H9 (cell line): ENCODE data around the gene ASL. TPM values are rescaled to one million over a fixed set of nuclear protein-coding genes. Genes with fewer than 3 reads are reported as not detected.

Experiments used
- DNase-seq: peaks from one replicate; pipeline ENCODE4 v3.0.0-alpha.2; 2017
- H2AFZ ChIP-seq: one replicate; pipeline ENCODE4 v1.6.1; 2013; ENCODE audit warnings: mild to moderate bottlenecking, low read length, control low read depth, moderate library complexity
- H2AK5ac ChIP-seq: 2 replicates; pipeline ENCODE4 v1.6.1; 2013; ENCODE audit warnings: low read length, control low read depth, mixed read lengths; ENCODE audit not compliant: insufficient read length
- H2BK120ac ChIP-seq: one replicate; pipeline ENCODE4 v1.6.1; 2013; ENCODE audit warnings: low read depth, mild to moderate bottlenecking, low read length, control low read depth, inconsistent platforms; ENCODE audit not compliant: poor library complexity, severe bottlenecking
- H2BK12ac ChIP-seq: 2 replicates; pipeline ENCODE4 v1.6.1; 2013; ENCODE audit warnings: low read length, control low read depth, mixed read lengths, low read depth; ENCODE audit not compliant: insufficient read length
- H2BK15ac ChIP-seq: 2 replicates; pipeline ENCODE4 v1.6.1; 2013; ENCODE audit warnings: low read depth, low read length, control low read depth
- H2BK20ac ChIP-seq: one replicate; pipeline ENCODE4 v1.6.1; 2013; ENCODE audit warnings: low read depth, mild to moderate bottlenecking, low read length, control low read depth, inconsistent platforms; ENCODE audit not compliant: poor library complexity, severe bottlenecking
- H2BK5ac ChIP-seq: 2 replicates; pipeline ENCODE4 v1.6.1; 2013; ENCODE audit warnings: low read length, control low read depth, mixed read lengths; ENCODE audit not compliant: insufficient read length
- H3K14ac ChIP-seq: 2 replicates; pipeline ENCODE4 v1.6.1; 2013; ENCODE audit warnings: low read length, control low read depth; ENCODE audit not compliant: insufficient read depth
- H3K18ac ChIP-seq: 2 replicates; pipeline ENCODE4 v1.6.1; 2013; ENCODE audit warnings: low read depth, mild to moderate bottlenecking, mixed read lengths, low read length, control low read depth; ENCODE audit not compliant: insufficient read length
- H3K23ac ChIP-seq: 2 replicates; pipeline ENCODE4 v1.6.1; 2013; ENCODE audit warnings: low read length, control low read depth, mixed read lengths, low read depth; ENCODE audit not compliant: insufficient read length
- H3K23me2 ChIP-seq: 2 replicates; pipeline ENCODE4 v1.6.1; 2013; ENCODE audit warnings: low read depth, mild to moderate bottlenecking, mixed read lengths, low read length, control low read depth; ENCODE audit not compliant: insufficient read length, poor library complexity, severe bottlenecking
- H3K27ac ChIP-seq: 2 replicates; pipeline ENCODE4 v1.5.1; 2013; ENCODE audit warnings: low read length, control low read depth, mixed read lengths, low read depth; ENCODE audit not compliant: insufficient read length
- H3K27me3 ChIP-seq: 2 replicates; pipeline ENCODE4 v1.6.1; 2013; ENCODE audit warnings: low read length, control low read depth, inconsistent platforms; ENCODE audit not compliant: insufficient read depth
- H3K4ac ChIP-seq: 2 replicates; pipeline ENCODE4 v1.6.1; 2013; ENCODE audit warnings: low read depth, mild to moderate bottlenecking, control low read depth, inconsistent platforms, low read length, moderate library complexity
- H3K4me1 ChIP-seq: 2 replicates; pipeline ENCODE4 v1.6.1; 2013; ENCODE audit warnings: low read length, control low read depth, inconsistent platforms; ENCODE audit not compliant: insufficient read depth
- H3K4me2 ChIP-seq: 2 replicates; pipeline ENCODE4 v1.6.1; 2013; ENCODE audit warnings: low read length, control low read depth, mixed read lengths; ENCODE audit not compliant: insufficient read length, insufficient read depth
- H3K56ac ChIP-seq: 2 replicates; pipeline ENCODE4 v1.6.1; 2013; ENCODE audit warnings: low read depth, mild to moderate bottlenecking, mixed read lengths, low read length, control low read depth; ENCODE audit not compliant: insufficient read length
- H3K79me1 ChIP-seq: 2 replicates; pipeline ENCODE4 v1.6.1; 2013; ENCODE audit warnings: low read depth, mild to moderate bottlenecking, moderate library complexity, low read length, control low read depth, inconsistent platforms; ENCODE audit not compliant: insufficient read depth, poor library complexity, severe bottlenecking
- H3K79me2 ChIP-seq: 2 replicates; pipeline ENCODE4 v1.6.1; 2013; ENCODE audit warnings: low read length, control low read depth, inconsistent platforms; ENCODE audit not compliant: insufficient read depth
- H3K9ac ChIP-seq: 2 replicates; pipeline ENCODE4 v1.6.1; 2013; ENCODE audit warnings: low read length, control low read depth, mixed read lengths; ENCODE audit not compliant: insufficient read length; ENCODE audit errors: extremely low read depth
- H3K9me3 ChIP-seq: one replicate; pipeline ENCODE4 v1.6.1; 2013; ENCODE audit warnings: low read depth, low read length, inconsistent platforms; ENCODE audit not compliant: control insufficient read depth
- H3T11ph ChIP-seq: one replicate; pipeline ENCODE4 v1.6.1; 2013; ENCODE audit warnings: mild to moderate bottlenecking, low read length, control low read depth, inconsistent platforms
- H4K20me1 ChIP-seq: one replicate; pipeline ENCODE4 v1.6.1; 2013; ENCODE audit not compliant: control insufficient read depth, insufficient read length, insufficient read depth
- H4K5ac ChIP-seq: 2 replicates; pipeline ENCODE4 v1.6.1; 2013; ENCODE audit warnings: low read depth, mild to moderate bottlenecking, mixed read lengths, low read length, control low read depth; ENCODE audit not compliant: insufficient read length
- H4K8ac ChIP-seq: replicated peaks from 2 replicates; pipeline ENCODE4 v1.6.1; 2013; ENCODE audit warnings: low read length, control low read depth, mixed read lengths, low read depth; ENCODE audit not compliant: insufficient read length
- H4K91ac ChIP-seq: 2 replicates; pipeline ENCODE4 v1.6.1; 2013; ENCODE audit warnings: low read depth, mild to moderate bottlenecking, moderate library complexity, mixed read lengths, low read length, control low read depth; ENCODE audit not compliant: insufficient read length
- H3K27ac Mint-ChIP-seq, 3 experiments: 2 replicates in 2 of 3; 3 replicates in 1 of 3; pipeline ENCODE4 v1.8.0; 2020 to 2021; ENCODE audit warnings: mixed read lengths in 3 of 3, mild to moderate bottlenecking in 1 of 3, moderate library complexity in 1 of 3
- H3K27me3 Mint-ChIP-seq: 2 replicates; pipeline ENCODE4 v1.8.0; 2021; ENCODE audit warnings: low read depth, mild to moderate bottlenecking, moderate library complexity, mixed read lengths
- H3K36me3 Mint-ChIP-seq, 3 experiments: 2 replicates in 2 of 3; 3 replicates in 1 of 3; pipeline ENCODE4 v1.8.0; 2020 to 2021; ENCODE audit warnings: low read depth in 3 of 3, mixed read lengths in 3 of 3; ENCODE audit not compliant: insufficient read depth in 1 of 3
- H3K4me1 Mint-ChIP-seq, 2 experiments: 2 replicates each; pipeline ENCODE4 v1.8.0; 2020; ENCODE audit warnings: mixed read lengths in 2 of 2
- H3K4me3 Mint-ChIP-seq, 2 experiments: 2 replicates in 1 of 2; 3 replicates in 1 of 2; pipeline ENCODE4 v1.8.0; 2020 to 2021; ENCODE audit warnings: mild to moderate bottlenecking in 2 of 2, mixed read lengths in 2 of 2, moderate library complexity in 1 of 2
- H3K9me3 Mint-ChIP-seq, 2 experiments: 2 replicates in 1 of 2; 3 replicates in 1 of 2; pipeline ENCODE4 v1.8.0; 2020; ENCODE audit warnings: mild to moderate bottlenecking in 2 of 2, mixed read lengths in 2 of 2, moderate library complexity in 1 of 2
- CTCF ChIP-seq: fragments of 200-600 bp; sonication (generic); conservative IDR thresholded peaks from 3 replicates; pipeline ENCODE4 v1.8.0; 2021; ENCODE audit warnings: antibody characterized with exemption, mild to moderate bottlenecking
- WGBS: extraction: QIAGEN DNeasy Blood & Tissue Kit; methylation state at CpG from one replicate; pipeline ENCODE4 v1.1.7; 2013; ENCODE audit warnings: missing lambda C conversion rate, low lambda C conversion rate, mixed read lengths; ENCODE audit not compliant: insufficient read length; ENCODE audit errors: extremely low coverage; 5-methylcytosine and 5-hydroxymethylcytosine counted together
- total RNA-seq: library from RNA; stranded (reverse); gene quantifications from 2 replicates; pipeline ENCODE4 v1.2.1, GENCODE V29; 2021

ASL gene
- total RNA-seq, 1 experiment from 2014 or later = 30.7 TPM

GRCh38 chr7:66054063-66054462 lies 21.6 kb upstream of the ASL start:
- no peak overlapping the region for H2BK12ac ChIP-seq
- H3T11ph ChIP-seq = no peak overlapping the region
- H4K20me1 ChIP-seq = no peaks in the 10 kb centered on the region
- H2BK5ac ChIP-seq = no peak overlapping the region
- DNase-seq = no peak
- no peak overlapping the region for H2BK20ac ChIP-seq
- no peak overlapping the region for H3K4ac ChIP-seq
- H3K27ac ChIP-seq = no peak overlapping the region
- no peak overlapping the region for H4K8ac ChIP-seq
- no peak overlapping the region for H4K5ac ChIP-seq
- Mint-ChIP-seq H3K27me3 (no peaks in the 10 kb centered on the region; the same call in 1 of the 2 replicates), H3K9me3 (no peaks in the 10 kb centered on the region), H3K27ac (no peak overlapping the region), H3K36me3 (no peaks in the 10 kb centered on the region), H3K4me3 (no peak overlapping the region), H3K4me1 (no peaks in the 10 kb centered on the region)
- no peak overlapping the region for H3K14ac ChIP-seq
- H3K4me1 ChIP-seq = no peaks in the 10 kb centered on the region
- no peaks in the 10 kb centered on the region for H3K79me2 ChIP-seq
- H3K18ac ChIP-seq = no peak overlapping the region
- no peak overlapping the region for H3K9ac ChIP-seq
- no peak overlapping the region for H4K91ac ChIP-seq
- H3K9me3 ChIP-seq = no peaks in the 10 kb centered on the region
- no peak for TF ChIP-seq CTCF
- no peaks in the 10 kb centered on the region for H3K79me1 ChIP-seq
- no peak overlapping the region for H3K4me2 ChIP-seq
- H2AFZ ChIP-seq = no peak overlapping the region
- no CpG with 5 or more reads among the region's 6 CpGs for WGBS
- no peaks in the 10 kb centered on the region for H3K23me2 ChIP-seq
- H3K27me3 ChIP-seq = no peaks in the 10 kb centered on the region
- no peak overlapping the region for H3K23ac ChIP-seq
- no peak overlapping the region for H2BK120ac ChIP-seq
- no peak overlapping the region for H3K56ac ChIP-seq
- no peak overlapping the region for H2BK15ac ChIP-seq
- H2AK5ac ChIP-seq = no peak overlapping the region
